DND-41 (cell line): ENCODE data around the gene LYST.

ENCODE experiments used
- ATAC-seq: fragments of 200-7000 bp; cut with Tn5 transposase; 3 replicates; pipeline ENCODE4 v1.9.1; 2021; ENCODE audit warnings: low read depth; ENCODE audit not compliant: insufficient read depth
- DNase-seq: peaks from one replicate; pipeline ENCODE4 v3.0.0-alpha.2; 2020
- H2AFZ ChIP-seq: 2 replicates; pipeline ENCODE4 v1.6.0; 2012; ENCODE audit warnings: low read depth, low read length
- H3K27ac ChIP-seq: 2 replicates; pipeline ENCODE4 v1.5.1; 2012; ENCODE audit warnings: low read length, inconsistent platforms
- H3K27me3 ChIP-seq: fragments of 200-600 bp; sonication (generic); 2 replicates; pipeline ENCODE4 v1.6.0; 2012; ENCODE audit warnings: low read length, mild to moderate bottlenecking, inconsistent platforms; ENCODE audit not compliant: insufficient read depth, poor library complexity
- H3K36me3 ChIP-seq: 2 replicates; pipeline ENCODE4 v1.5.1; 2012; ENCODE audit warnings: low read length, inconsistent platforms; ENCODE audit not compliant: insufficient read depth
- H3K4me1 ChIP-seq: 2 replicates; pipeline ENCODE4 v1.5.1; 2012; ENCODE audit warnings: mild to moderate bottlenecking, low read length; ENCODE audit not compliant: insufficient read depth
- H3K4me2 ChIP-seq: 2 replicates; pipeline ENCODE4 v1.6.0; 2012; ENCODE audit warnings: mild to moderate bottlenecking, moderate library complexity, low read length, inconsistent platforms; ENCODE audit not compliant: insufficient read depth
- H3K4me3 ChIP-seq, 2 experiments: fragments of 200-600 bp in 1 of 2; shearing (Covaris generic) in 1 of 2; 2 replicates each; pipeline ENCODE4 v1.5.1; 2012 to 2016; ENCODE audit warnings: inconsistent platforms in 2 of 2, low read length in 2 of 2, mild to moderate bottlenecking in 2 of 2, low read depth in 1 of 2, moderate library complexity in 1 of 2
- H3K79me2 ChIP-seq: 2 replicates; pipeline ENCODE4 v1.6.0; 2012; ENCODE audit warnings: low read length, inconsistent platforms; ENCODE audit not compliant: insufficient read depth
- H3K9ac ChIP-seq: 2 replicates; pipeline ENCODE4 v1.6.0; 2012; ENCODE audit warnings: low read depth, mild to moderate bottlenecking, inconsistent platforms, low read length, moderate library complexity
- H3K9me3 ChIP-seq: 2 replicates; pipeline ENCODE4 v1.5.1; 2012; ENCODE audit warnings: low read length, moderate library complexity, mild to moderate bottlenecking, inconsistent platforms; ENCODE audit not compliant: insufficient read depth, severe bottlenecking
- H4K20me1 ChIP-seq: 2 replicates; pipeline ENCODE4 v1.6.0; 2012; ENCODE audit warnings: low read length; ENCODE audit not compliant: insufficient read depth
- EZH2 ChIP-seq: IDR thresholded peaks from 3 replicates; pipeline ENCODE4 v1.6.1; 2012; ENCODE audit warnings: borderline replicate concordance, low read depth, mild to moderate bottlenecking, moderate library complexity, low read length, inconsistent platforms; ENCODE audit not compliant: severe bottlenecking
- TF ChIP-seq, protein P1 (sequence below): IDR thresholded peaks from 2 replicates; pipeline ENCODE4 v1.5.1; 2012; ENCODE audit warnings: borderline replicate concordance, low read length, moderate library complexity, mild to moderate bottlenecking; ENCODE audit not compliant: poor library complexity, severe bottlenecking; ENCODE audit errors: extremely low read depth

Gene LYST

GRCh38 chr1:235908742-235909520 lies 42.2 kb upstream of the LYST start:
- no peak for DNase-seq
- no peak overlapping the region for H3K4me3 ChIP-seq
- TF ChIP-seq, protein P1, sequence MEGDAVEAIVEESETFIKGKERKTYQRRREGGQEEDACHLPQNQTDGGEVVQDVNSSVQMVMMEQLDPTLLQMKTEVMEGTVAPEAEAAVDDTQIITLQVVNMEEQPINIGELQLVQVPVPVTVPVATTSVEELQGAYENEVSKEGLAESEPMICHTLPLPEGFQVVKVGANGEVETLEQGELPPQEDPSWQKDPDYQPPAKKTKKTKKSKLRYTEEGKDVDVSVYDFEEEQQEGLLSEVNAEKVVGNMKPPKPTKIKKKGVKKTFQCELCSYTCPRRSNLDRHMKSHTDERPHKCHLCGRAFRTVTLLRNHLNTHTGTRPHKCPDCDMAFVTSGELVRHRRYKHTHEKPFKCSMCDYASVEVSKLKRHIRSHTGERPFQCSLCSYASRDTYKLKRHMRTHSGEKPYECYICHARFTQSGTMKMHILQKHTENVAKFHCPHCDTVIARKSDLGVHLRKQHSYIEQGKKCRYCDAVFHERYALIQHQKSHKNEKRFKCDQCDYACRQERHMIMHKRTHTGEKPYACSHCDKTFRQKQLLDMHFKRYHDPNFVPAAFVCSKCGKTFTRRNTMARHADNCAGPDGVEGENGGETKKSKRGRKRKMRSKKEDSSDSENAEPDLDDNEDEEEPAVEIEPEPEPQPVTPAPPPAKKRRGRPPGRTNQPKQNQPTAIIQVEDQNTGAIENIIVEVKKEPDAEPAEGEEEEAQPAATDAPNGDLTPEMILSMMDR, result no peak
- TF ChIP-seq EZH2, result no peak

GRCh38 chr1:235907897-235908240 lies 41.2 kb upstream of the LYST start:
- Histone ChIP-seq H3K36me3 (no peaks in the 10 kb centered on the region), H3K9ac (no peak overlapping the region), H3K27ac (no peak overlapping the region), H3K79me2 (no peaks in the 10 kb centered on the region), H2AFZ (no peak overlapping the region), H3K4me2 (no peak overlapping the region), H4K20me1 (no peaks in the 10 kb centered on the region), H3K4me1 (no peaks in the 10 kb centered on the region), H3K27me3 (no peaks in the 10 kb centered on the region), H3K4me3 (no peak overlapping the region), H3K9me3 (no peaks in the 10 kb centered on the region)
- ATAC-seq, result no peak
- TF ChIP-seq, protein P1, result no peak
- no peak for TF ChIP-seq EZH2
- no peak for DNase-seq

More at GRCh38 chr1:235908742-235909520, 42.2 kb upstream of the LYST start:
- Histone ChIP-seq H2AFZ (no peak overlapping the region), H3K79me2 (no peaks in the 10 kb centered on the region), H3K36me3 (no peaks in the 10 kb centered on the region), H3K27me3 (peaks cover 4% of the 10 kb centered on the region), H3K9me3 (no peaks in the 10 kb centered on the region), H3K4me2 (no peak overlapping the region), H3K4me1 (no peaks in the 10 kb centered on the region), H3K9ac (no peak overlapping the region), H4K20me1 (no peaks in the 10 kb centered on the region), H3K27ac (no peak overlapping the region)
- no peak for ATAC-seq

GRCh38 chr1:235907187-235907896 lies 40.6 kb upstream of the LYST start:
- H3K4me3 ChIP-seq, result no peak overlapping the region
- ATAC-seq, result no peak
- no peaks in the 10 kb centered on the region for H3K4me1 ChIP-seq
- no peak overlapping the region for H3K4me2 ChIP-seq
- TF ChIP-seq, protein P1, result no peak
- no peak for TF ChIP-seq EZH2
- no peak overlapping the region for H3K9ac ChIP-seq
- no peaks in the 10 kb centered on the region for H3K36me3 ChIP-seq
- no peaks in the 10 kb centered on the region for H3K27me3 ChIP-seq
- no peaks in the 10 kb centered on the region for H3K9me3 ChIP-seq
- DNase-seq, result no peak
- H3K79me2 ChIP-seq, result no peaks in the 10 kb centered on the region
- H2AFZ ChIP-seq, result no peak overlapping the region
- no peak overlapping the region for H3K27ac ChIP-seq
- H4K20me1 ChIP-seq, result no peaks in the 10 kb centered on the region
